Measurements from ENCODE around the gene ZBTB16. TPM values are rescaled to one million over a fixed set of nuclear protein-coding genes. Genes with fewer than 3 reads are reported as not detected.

ZBTB16 gene
- total RNA-seq, 5 donors from 2014 or later (not counting 1 experiment from before 2014, with no cell fraction given), result 8.3 to 20.5 (median 12.4) TPM

GRCh38 chr11:114131461-114131864 lies 72.0 kb downstream of the ZBTB16 start:
- Histone ChIP-seq H3K36me3 (ENCODE audit: control insufficient read depth in 2 of 2, extremely low read depth in 1 of 2, insufficient read depth in 1 of 2, low read length in 1 of 2) (no peaks in the 10 kb centered on the region), H3K9me3 (no peaks in the 10 kb centered on the region), H3K27me3 (replicated peaks in 1 of 2; ENCODE audit: control insufficient read depth in 2 of 2, extremely low read depth in 1 of 2, insufficient read depth in 2 of 2, low read length in 1 of 2) (no peaks in the 10 kb centered on the region), H3K4me3 (ENCODE audit: control insufficient read depth in 1 of 2, extremely low read depth in 1 of 2, low read length in 1 of 2) (no peak overlapping the region), H3K4me1 (ENCODE audit: control insufficient read depth in 1 of 2, extremely low read depth in 1 of 2, insufficient read depth in 2 of 2, low read length in 2 of 2) (peaks cover 0 to 5% of the 10 kb centered on the region in 2 experiments), H3K27ac (ENCODE audit: low read length) (no peak overlapping the region)
- Mint-ChIP-seq H3K27ac (peak overlapping the region; percentile 24 to 58), H3K4me3 (peak overlapping the region in 1 of 3 donors; percentile 9), H3K27me3 (no peaks in the 10 kb centered on the region), H3K4me1 (peaks cover 40 to 46% (median 42%) of the 10 kb centered on the region in 3 donors), H3K36me3 (peaks cover 4% of the 10 kb centered on the region), H3K9me3 (no peaks in the 10 kb centered on the region)
- peak; percentile 56 to 87 (median 60) for ATAC-seq (replicated peaks in 1 of 4)
- peak in 11 of 35 experiments; percentile 4 to 30 (median 14) for DNase-seq
- ChIA-PET POLR2A (no interaction called here), CTCF (interaction anchor here in 1 of 2 donors (0.9 kb wide), 1 partner anchor 28 kb away, joined by 3 read pairs; no protein-coding TSS in a partner anchor)
- WGBS (ENCODE audit: insufficient coverage), result 49% methylated on average over 6 of the region's 8 CpGs

GRCh38 chr11:114132417-114132816 lies 72.9 kb downstream of the ZBTB16 start:
- no peaks in the 10 kb centered on the region for H3K9me3 ChIP-seq
- no peaks in the 10 kb centered on the region for H3K27me3 ChIP-seq (replicated peaks in 1 of 2; ENCODE audit: control insufficient read depth in 2 of 2, extremely low read depth in 1 of 2, insufficient read depth in 2 of 2, low read length in 1 of 2)
- H3K9me3 Mint-ChIP-seq, result no peaks in the 10 kb centered on the region
- peaks cover 0 to 9% of the 10 kb centered on the region in 2 experiments for H3K4me1 ChIP-seq (ENCODE audit: control insufficient read depth in 1 of 2, extremely low read depth in 1 of 2, insufficient read depth in 2 of 2, low read length in 2 of 2)
- H3K27ac ChIP-seq (ENCODE audit: low read length), result no peak overlapping the region
- H3K27me3 Mint-ChIP-seq, result no peaks in the 10 kb centered on the region
- 84% methylated on average over 5 of the region's 9 CpGs for WGBS (ENCODE audit: insufficient coverage)
- H3K36me3 ChIP-seq (ENCODE audit: control insufficient read depth in 2 of 2, extremely low read depth in 1 of 2, insufficient read depth in 1 of 2, low read length in 1 of 2), result no peaks in the 10 kb centered on the region
- no peaks in the 10 kb centered on the region for H3K36me3 Mint-ChIP-seq
- no peak for ATAC-seq (replicated peaks in 1 of 4)
- peaks cover 49 to 55% (median 51%) of the 10 kb centered on the region in 3 donors for H3K4me1 Mint-ChIP-seq
- no peak overlapping the region for H3K4me3 ChIP-seq (ENCODE audit: control insufficient read depth in 1 of 2, extremely low read depth in 1 of 2, low read length in 1 of 2)
- ChIA-PET CTCF (no interaction called here), POLR2A (no interaction called here)
- no peak overlapping the region for H3K27ac Mint-ChIP-seq
- no peak for DNase-seq
- no peak overlapping the region for H3K4me3 Mint-ChIP-seq

DNA sequence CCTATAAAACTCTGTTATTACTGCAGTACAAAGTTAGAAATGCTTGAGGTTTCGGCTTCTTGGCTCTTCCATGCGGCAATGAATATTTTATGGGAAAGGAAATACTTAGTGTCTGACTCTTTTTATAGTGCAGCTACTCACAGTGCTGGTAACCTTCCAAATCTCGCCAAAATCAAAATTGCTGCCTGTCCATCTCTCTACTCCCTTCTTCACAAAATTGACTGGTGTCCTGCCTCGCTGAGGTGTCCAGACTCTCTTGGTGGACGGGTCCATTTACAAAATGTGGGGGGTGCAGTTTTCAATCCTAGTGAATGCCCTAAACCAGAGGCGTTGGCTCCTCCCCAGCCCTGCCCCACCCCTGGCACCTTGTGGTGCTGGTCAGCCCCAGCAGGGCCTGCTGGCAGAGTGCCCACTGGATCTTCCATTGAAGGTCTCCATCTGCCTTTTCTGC lies 73.5 kb downstream of the ZBTB16 start:
- H3K27ac ChIP-seq (ENCODE audit: low read length), result no peak overlapping the region
- H3K4me3 ChIP-seq (ENCODE audit: control insufficient read depth in 1 of 2, extremely low read depth in 1 of 2, low read length in 1 of 2), result no peak overlapping the region
- H3K4me1 ChIP-seq (ENCODE audit: control insufficient read depth in 1 of 2, extremely low read depth in 1 of 2, insufficient read depth in 2 of 2, low read length in 2 of 2), result peaks cover 0 to 9% of the 10 kb centered on the region in 2 experiments
- no peaks in the 10 kb centered on the region for H3K9me3 Mint-ChIP-seq
- H3K36me3 ChIP-seq (ENCODE audit: control insufficient read depth in 2 of 2, extremely low read depth in 1 of 2, insufficient read depth in 1 of 2, low read length in 1 of 2), result no peaks in the 10 kb centered on the region
- DNase-seq (no peak), ATAC-seq (replicated peaks in 1 of 4) (no peak)
- no peak overlapping the region for H3K4me3 Mint-ChIP-seq
- no peaks in the 10 kb centered on the region for H3K27me3 Mint-ChIP-seq
- CTCF ChIA-PET, result no interaction called here
- POLR2A ChIA-PET, result no interaction called here
- no CpG with 5 or more reads among the region's 6 CpGs for WGBS (ENCODE audit: insufficient coverage)
- no peaks in the 10 kb centered on the region for H3K27me3 ChIP-seq (replicated peaks in 1 of 2; ENCODE audit: control insufficient read depth in 2 of 2, extremely low read depth in 1 of 2, insufficient read depth in 2 of 2, low read length in 1 of 2)
- H3K36me3 Mint-ChIP-seq, result no peaks in the 10 kb centered on the region
- H3K9me3 ChIP-seq, result no peaks in the 10 kb centered on the region
- no peak overlapping the region for H3K27ac Mint-ChIP-seq
- peaks cover 54 to 60% (median 57%) of the 10 kb centered on the region in 3 donors for H3K4me1 Mint-ChIP-seq

DNA sequence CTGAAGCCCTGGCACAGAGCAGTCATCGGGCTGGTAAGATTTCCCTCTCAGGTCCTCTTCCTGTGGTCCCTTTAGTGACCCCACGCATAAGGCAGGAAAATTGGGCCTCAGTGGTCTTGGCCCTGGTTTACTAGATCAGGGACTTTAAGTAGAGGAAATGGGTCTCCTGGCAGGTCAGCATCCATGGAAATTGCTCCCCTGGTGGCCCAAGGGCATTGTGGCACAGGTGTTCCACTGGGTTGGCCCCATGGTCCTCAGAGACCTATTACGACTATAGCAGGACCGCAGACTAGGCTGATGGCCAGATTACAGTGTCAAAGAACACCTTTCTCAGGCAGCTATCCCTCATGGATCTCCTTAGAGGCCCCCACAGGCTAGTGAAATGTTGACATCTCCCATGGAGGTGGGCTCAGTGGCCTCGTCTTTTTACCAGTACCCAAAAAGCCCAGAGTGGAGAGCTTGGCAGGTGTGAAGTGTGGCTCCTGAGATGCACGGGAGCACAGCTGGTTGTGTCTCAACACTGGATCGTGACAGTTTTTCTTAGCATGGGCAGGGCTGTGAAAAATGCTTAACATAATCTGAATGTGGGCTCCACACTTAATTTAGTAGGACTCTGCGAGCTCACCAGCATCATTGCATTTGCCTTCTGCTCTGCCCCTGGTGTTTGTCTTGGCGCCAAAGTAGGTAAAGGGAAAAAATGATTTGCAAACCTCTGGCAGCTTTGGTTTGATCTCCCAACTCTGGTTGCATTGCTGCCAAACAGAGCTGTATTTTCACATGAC lies 74.2 kb downstream of the ZBTB16 start:
- no peak overlapping the region for H3K4me3 Mint-ChIP-seq
- peaks cover 0 to 9% of the 10 kb centered on the region in 2 experiments for H3K4me1 ChIP-seq (ENCODE audit: control insufficient read depth in 1 of 2, extremely low read depth in 1 of 2, insufficient read depth in 2 of 2, low read length in 2 of 2)
- no peaks in the 10 kb centered on the region for H3K9me3 ChIP-seq
- peak overlapping the region in 1 of 2 donors; percentile 47 for H3K27ac Mint-ChIP-seq
- H3K36me3 ChIP-seq (ENCODE audit: control insufficient read depth in 2 of 2, extremely low read depth in 1 of 2, insufficient read depth in 1 of 2, low read length in 1 of 2), result no peaks in the 10 kb centered on the region
- H3K27ac ChIP-seq (ENCODE audit: low read length), result no peak overlapping the region
- ATAC-seq (replicated peaks in 1 of 4) (no peak), DNase-seq (no peak)
- peaks cover 55 to 65% (median 59%) of the 10 kb centered on the region in 3 donors for H3K4me1 Mint-ChIP-seq
- no peaks in the 10 kb centered on the region for H3K36me3 Mint-ChIP-seq
- H3K27me3 ChIP-seq (replicated peaks in 1 of 2; ENCODE audit: control insufficient read depth in 2 of 2, extremely low read depth in 1 of 2, insufficient read depth in 2 of 2, low read length in 1 of 2), result no peaks in the 10 kb centered on the region
- 91% methylated on average over 6 of the region's 9 CpGs for WGBS (ENCODE audit: insufficient coverage)
- H3K9me3 Mint-ChIP-seq, result no peaks in the 10 kb centered on the region
- H3K4me3 ChIP-seq (ENCODE audit: control insufficient read depth in 1 of 2, extremely low read depth in 1 of 2, low read length in 1 of 2), result no peak overlapping the region
- H3K27me3 Mint-ChIP-seq, result no peaks in the 10 kb centered on the region
- ChIA-PET POLR2A (no interaction called here), CTCF (no interaction called here)

GRCh38 chr11:114134870-114135269 lies 75.4 kb downstream of the ZBTB16 start:
- Histone ChIP-seq H3K36me3 (ENCODE audit: control insufficient read depth in 2 of 2, extremely low read depth in 1 of 2, insufficient read depth in 1 of 2, low read length in 1 of 2) (no peaks in the 10 kb centered on the region), H3K27ac (ENCODE audit: low read length) (no peak overlapping the region), H3K27me3 (replicated peaks in 1 of 2; ENCODE audit: control insufficient read depth in 2 of 2, extremely low read depth in 1 of 2, insufficient read depth in 2 of 2, low read length in 1 of 2) (no peaks in the 10 kb centered on the region), H3K4me3 (ENCODE audit: control insufficient read depth in 1 of 2, extremely low read depth in 1 of 2, low read length in 1 of 2) (no peak overlapping the region), H3K9me3 (no peaks in the 10 kb centered on the region), H3K4me1 (ENCODE audit: control insufficient read depth in 1 of 2, extremely low read depth in 1 of 2, insufficient read depth in 2 of 2, low read length in 2 of 2) (peaks cover 0 to 9% of the 10 kb centered on the region in 2 experiments)
- no peak for DNase-seq
- Mint-ChIP-seq H3K4me3 (no peak overlapping the region), H3K36me3 (no peaks in the 10 kb centered on the region), H3K9me3 (no peaks in the 10 kb centered on the region), H3K4me1 (peaks cover 56 to 66% (median 56%) of the 10 kb centered on the region in 3 donors), H3K27me3 (peaks cover 0 to under 1% of the 10 kb centered on the region in 2 donors), H3K27ac (no peak overlapping the region)
- 100% methylated on average over 1 of the region's 3 CpGs for WGBS (ENCODE audit: insufficient coverage)
- ChIA-PET CTCF (interaction anchor here in 1 of 2 donors (0.6 kb wide), 1 partner anchor 634 kb away, joined by 4 read pairs; no protein-coding TSS in a partner anchor), POLR2A (no interaction called here)
- ATAC-seq (replicated peaks in 1 of 4), result no peak

DNA sequence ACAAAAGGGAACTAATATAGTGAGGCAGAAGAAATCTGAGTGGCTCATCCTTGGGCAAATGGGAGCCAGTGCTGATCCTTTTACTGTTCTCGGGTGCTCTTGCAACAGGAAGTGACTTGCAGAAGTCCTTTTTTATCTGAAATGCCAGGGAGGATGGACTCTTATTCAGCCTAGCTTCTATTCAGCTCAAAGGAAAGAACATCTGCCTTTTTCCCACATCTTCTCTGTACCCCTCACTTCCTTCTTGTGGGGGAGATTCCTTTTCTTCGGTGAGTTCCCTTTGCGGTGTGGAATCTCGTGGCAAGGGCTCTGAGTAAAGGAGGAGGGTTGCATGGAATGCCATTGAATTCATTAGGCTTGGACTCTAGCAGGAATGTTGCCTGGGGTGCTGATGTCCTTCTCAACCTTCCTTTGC lies 76.2 kb downstream of the ZBTB16 start:
- H3K4me3 ChIP-seq (ENCODE audit: control insufficient read depth in 1 of 2, extremely low read depth in 1 of 2, low read length in 1 of 2), result no peak overlapping the region
- peaks cover 0 to 9% of the 10 kb centered on the region in 2 experiments for H3K4me1 ChIP-seq (ENCODE audit: control insufficient read depth in 1 of 2, extremely low read depth in 1 of 2, insufficient read depth in 2 of 2, low read length in 2 of 2)
- CTCF ChIA-PET, result interaction anchor here (0.5 to 1.0 kb wide), 2 partner anchors 40 to 126 kb away, joined by 3 read pairs; no protein-coding TSS in a partner anchor
- Mint-ChIP-seq H3K36me3 (no peaks in the 10 kb centered on the region), H3K27me3 (peaks cover 0 to 3% of the 10 kb centered on the region in 2 donors), H3K4me3 (no peak overlapping the region), H3K4me1 (peaks cover 52 to 59% (median 58%) of the 10 kb centered on the region in 3 donors), H3K9me3 (no peaks in the 10 kb centered on the region), H3K27ac (no peak overlapping the region)
- DNase-seq (no peak), ATAC-seq (replicated peaks in 1 of 4) (no peak)
- POLR2A ChIA-PET, result no interaction called here
- 50% methylated on average over 1 of the region's 4 CpGs for WGBS (ENCODE audit: insufficient coverage)
- H3K27me3 ChIP-seq (replicated peaks in 1 of 2; ENCODE audit: control insufficient read depth in 2 of 2, extremely low read depth in 1 of 2, insufficient read depth in 2 of 2, low read length in 1 of 2), result no peaks in the 10 kb centered on the region
- H3K36me3 ChIP-seq (ENCODE audit: control insufficient read depth in 2 of 2, extremely low read depth in 1 of 2, insufficient read depth in 1 of 2, low read length in 1 of 2), result no peaks in the 10 kb centered on the region
- H3K27ac ChIP-seq (ENCODE audit: low read length), result no peak overlapping the region
- H3K9me3 ChIP-seq, result no peaks in the 10 kb centered on the region
